HG02884 (cell line): ENCODE measurements around the gene SCYL1.

Experiments
- ATAC-seq: cut with Tn5 transposase; IDR thresholded peaks from one replicate; pipeline ENCODE4 v1.9.1; 2021; ENCODE audit warnings: mild to moderate bottlenecking, moderate library complexity; ENCODE audit not compliant: unreplicated experiment

Gene SCYL1

DNA sequence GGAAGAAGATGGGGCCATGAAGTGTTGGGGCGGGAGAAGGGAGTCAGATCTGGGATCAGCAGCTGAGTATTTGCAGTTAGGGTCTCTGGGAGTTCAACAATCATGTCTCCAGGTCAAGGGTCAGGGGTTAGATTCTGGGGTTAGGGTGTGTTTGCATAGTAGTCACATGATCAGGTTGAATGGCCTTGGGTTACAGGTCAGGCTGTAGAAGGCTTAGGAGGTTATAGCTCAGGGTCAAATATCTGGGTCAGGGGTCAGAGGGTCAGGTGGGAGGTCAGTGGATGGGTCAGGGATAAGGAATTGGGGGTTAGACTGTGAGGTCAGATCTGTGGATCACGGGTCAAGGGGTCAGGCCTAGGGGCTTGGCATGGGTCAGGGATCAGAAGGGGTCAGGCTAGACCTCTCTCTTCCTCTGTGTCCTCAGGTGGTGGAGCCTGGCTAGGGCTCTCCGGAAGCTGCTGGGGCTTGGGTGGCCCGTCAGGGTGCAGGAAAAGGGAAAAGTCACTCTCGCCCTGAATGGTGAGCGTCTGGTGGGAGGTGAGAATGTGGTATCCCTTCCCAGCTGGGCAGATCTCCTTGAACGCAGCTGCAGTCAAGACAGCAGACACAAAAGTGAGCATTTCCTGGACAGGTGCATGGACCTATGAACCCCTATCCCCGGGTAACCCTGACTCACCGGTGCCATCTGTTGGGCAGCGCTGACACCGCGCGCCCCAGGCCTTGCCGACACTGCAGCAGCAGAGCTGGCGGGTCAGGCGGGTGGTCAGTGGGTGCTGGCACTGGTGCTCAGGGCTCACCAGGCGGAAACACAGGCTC, 26.9 kb downstream of the SCYL1 start:
- peak; percentile 68 for ATAC-seq

DNA sequence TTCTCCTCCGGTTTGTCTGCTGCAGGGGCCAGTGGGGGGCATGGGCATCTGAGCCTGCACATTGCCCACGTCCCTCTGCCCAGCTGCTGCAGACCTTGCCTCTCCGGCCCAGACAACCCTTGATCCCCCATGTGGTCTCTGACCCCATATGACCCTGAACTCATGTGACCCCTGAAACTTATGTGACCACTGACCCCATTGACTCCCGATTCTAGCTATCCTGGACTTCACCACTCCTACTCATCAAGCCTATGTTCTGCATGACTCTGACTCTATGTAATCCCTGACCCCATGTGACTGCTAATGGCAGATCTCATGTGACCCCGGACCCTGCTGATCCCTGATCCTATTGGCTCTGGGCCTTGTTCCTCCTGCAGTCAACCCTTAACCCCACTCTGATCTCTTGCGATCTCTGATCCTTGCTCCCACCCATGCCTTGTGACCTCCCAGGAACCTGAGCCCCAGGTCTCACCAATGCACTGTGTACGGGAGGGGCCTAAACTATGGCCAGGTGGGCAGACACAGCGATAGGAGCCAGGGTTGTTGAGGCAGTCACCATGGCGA, 27.6 kb downstream of the SCYL1 start:
- ATAC-seq: no peak

DNA sequence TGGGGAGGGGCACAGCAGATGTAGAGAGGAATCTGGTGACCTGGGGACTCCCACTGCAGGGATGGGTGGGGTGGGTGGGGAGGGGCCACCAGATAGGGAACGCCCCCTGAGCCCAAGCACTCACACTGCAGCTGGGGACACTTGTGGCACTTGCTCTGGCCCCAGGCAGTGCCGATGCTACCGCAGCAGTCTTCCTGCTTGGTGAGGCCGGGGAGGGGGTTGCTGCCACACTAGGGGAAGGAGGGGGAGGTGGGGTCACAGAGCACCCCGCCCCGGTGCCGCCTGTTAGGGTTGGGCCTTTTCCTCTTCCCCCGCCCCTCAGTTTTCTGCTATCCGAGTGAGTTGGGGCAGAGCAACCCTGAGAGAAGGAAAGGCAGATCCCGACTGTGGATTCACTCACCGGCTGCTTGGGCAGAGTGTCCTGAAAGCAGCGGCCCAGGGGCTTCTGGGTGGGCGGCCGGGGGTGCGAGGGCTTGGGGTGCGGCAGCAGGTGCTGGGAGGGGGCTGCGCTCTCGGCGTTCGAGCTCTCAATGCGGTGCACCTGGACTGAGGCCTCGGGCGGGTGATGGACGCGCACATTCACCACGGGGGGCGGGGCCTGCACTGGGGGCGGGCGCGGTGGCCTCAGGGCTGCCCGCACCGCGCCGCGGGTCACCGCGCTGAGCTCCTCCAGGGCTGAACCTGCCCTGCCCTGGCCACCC, 28.6 kb downstream of the SCYL1 start:
- no peak for ATAC-seq

DNA sequence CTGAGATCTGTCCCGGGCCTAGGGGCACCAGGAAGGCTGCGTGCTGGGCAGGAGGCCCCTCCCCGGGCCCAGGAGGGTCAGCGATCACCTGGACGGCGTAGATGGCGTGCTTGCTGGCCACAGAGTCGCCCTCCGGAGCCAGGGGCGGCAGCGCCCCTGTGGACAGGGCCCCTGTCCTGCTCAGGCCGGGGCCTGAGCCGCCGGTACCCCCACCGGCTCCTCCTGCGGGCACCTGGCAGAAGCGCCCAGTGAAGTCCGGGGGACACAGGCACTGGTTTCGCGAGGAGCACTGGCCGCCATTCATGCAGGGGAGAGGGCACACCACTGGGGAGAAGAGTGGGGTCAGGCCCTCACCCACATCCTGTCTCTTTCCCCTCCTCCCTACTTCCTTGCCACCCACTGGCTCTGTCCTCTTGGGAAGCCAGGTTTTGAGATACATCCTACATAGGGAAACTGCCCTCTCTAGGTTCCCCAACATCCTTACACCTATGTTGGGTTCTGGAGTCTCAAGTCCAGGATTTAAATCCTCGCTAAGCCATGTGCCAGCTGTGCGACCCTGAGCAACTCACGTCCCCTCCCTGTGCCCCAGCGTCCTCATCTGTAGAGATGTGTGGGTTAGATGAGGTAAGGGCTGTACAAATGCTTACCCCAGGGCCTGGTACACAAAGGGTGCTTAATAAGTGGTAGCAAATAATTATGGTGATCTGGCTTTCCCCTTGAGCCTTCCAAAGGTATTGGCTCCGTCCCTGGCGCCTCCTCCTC, 29.4 kb downstream of the SCYL1 start:
- no peak for ATAC-seq

DNA sequence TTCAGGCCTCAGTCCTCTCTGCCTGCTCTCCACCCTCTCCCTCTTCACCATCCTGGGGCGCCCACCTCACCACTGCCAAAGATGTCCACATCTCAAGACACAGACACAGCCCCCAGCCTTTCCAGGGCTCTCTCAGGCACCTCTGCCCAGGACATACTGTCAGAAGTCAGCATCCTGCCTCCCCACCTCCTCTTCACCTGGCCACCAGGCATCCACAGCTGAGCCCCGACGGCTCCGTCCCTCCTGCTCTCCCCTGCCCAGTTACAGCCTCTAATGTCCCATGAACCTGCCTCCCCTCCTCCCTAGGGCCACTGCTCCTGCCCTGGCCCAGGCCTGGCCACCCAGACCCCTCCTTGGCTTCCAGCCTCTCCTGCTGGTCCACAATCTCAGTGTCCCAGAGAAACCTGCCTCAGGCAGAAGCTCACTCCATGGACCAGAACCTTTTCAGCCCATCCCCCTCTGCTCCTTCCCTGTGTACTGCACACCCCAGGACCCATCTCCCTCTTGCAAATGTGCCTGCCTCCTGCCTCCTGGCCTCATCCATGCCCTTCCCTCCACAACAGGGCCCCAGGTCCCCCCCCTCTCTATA, 30.1 kb downstream of the SCYL1 start:
- ATAC-seq: no peak

DNA sequence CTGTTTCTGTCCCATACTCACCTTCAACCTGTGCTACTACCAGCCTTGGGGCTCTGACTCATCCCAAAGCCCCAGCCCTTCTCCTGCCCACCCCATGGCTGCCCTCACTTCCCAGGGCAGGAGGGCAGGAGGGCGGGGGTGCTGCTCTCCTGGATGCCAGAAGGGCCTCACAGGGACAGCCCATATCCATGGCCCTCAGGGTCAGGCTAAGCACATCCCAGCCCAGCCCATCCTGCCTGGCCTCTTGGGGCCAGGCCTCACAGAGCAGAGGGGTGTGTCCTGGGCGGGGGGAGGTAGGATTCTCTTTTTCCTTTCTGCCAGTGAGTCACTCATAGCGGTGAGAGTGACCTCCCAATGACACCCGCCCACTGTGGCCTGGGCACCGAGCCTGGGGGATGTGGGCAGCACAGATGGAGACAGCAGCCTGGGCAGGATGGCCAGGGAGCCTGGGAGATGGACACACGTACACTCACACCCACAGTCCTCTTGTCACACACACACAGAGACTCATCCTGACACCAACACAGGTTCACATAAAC, 30.9 kb downstream of the SCYL1 start:
- ATAC-seq: no peak

DNA sequence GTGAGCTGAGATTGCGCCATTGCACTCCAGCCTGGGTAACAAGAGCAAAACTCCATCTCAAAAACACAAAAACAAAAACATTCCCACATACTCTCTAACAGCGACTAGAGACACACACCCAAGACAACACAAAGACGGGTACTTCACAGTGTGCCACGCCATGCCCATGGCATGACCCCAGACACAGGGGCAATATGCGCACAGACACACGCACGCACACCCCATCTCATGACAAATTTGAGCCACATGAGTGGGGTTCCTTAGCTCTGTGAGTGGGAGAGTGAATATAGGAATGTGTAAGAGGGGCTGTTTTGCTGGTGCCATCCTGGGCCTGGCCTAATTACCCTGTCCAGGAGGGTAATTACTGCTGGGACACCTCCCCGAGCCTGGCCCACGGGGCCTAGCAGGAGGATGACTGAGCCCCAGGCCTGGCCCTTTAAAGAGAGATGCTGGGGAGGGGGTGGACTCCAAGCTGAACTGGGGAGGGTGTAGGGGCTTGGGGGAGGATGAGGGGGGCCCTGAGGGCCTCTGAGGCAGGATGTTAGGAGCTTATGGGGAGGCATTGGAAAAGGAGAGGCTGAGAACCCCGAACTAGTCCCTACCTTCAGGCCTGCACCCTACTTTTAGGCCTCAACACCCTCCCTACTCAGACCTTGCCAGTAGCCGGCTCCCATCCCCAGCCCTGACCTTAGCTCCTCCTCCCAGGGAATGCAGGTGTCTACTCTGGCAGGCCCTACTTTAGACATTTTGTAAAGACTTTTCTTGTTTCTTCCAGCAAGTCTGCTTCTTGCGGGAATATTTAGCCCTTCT, 31.8 kb downstream of the SCYL1 start:
- ATAC-seq: no peak

DNA sequence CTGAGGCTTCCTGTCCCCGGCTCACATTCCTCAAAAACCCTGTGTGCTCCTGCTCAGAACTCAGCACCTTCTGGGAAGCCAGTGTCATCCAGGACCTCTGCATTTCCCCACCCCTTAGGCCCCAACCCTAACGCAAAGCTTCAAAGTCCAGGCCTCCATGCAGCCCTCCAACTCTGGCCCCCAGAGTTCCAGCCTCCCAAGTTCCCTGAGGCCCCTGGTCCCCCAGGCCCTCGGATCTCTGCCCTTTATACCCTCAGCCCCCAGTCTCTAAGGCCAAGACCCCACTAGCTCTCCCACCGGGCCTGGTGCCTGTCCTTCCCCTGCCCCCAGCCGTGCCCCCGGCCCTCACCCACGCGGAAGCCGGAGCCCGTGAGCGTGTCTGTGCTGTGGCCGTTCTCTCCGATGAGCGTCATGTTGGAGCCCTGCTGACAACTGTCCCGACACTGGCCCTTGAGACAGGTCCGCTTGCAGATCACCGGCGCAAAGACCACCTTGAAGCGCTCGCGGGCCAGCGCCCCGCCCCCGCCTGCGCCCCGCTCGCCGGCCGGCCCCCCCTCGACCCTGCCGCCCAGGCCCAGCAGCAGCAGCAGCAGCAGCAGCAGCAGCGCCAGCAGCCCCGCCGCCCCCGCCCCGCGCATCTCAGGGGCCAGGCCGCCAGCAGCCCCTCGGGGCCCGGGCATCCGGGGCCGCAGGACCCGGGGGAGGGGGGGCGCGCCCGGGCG, 32.6 kb downstream of the SCYL1 start:
- ATAC-seq: no peak

DNA sequence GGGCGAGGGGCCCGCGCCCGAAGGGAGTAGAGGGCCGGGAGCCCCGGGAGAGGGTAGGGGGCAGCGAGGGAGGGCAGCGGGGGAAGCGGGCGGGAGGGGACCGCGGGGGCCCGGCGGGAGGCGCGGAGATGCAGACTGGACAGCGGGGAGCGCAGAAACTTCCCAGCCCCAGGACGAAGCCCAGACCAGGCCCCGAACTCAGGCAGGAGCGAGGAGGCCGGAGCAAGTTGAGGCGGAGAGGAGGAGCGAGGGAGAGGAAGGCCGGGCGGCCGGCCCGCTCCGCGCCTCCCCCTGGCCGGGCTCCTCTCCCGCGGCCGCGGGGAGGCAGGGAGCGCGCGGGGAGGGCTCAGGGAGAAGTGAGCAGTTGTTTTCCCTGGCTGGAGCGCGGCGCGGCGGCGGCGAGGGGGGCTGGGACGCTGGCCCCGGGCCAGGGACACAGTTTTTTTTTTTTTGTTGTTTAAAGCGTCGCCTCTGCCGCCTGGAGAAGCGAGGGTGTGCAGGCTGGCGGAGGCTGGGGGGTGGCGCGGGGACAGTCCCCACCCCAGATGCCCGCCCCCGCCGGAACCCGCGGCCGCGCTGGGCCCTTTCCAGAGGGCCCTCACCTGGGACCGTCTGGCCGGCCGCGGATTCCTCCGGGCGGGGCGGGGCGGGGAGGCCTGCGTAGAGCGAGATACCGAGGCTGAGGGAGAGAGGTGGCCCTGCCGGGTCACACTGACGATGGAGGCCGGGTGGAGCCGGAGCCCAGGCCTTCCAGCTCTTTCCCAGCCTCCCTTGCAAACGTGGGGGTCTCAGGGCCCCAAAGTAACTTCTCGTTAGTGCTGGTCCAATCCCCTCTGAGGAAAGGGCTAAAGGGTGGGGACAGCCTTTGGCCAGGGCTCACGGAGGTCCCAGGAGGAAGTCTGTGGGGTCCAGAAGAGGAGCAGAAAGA, 33.4 kb downstream of the SCYL1 start, which contains the start of gene LTBP3:
TSS of gene LTBP3 (minus strand) at position 358 of the 928 bp plus-strand sequence. CDS start 400 bp downstream, outside the sequence.
- no peak for ATAC-seq

DNA sequence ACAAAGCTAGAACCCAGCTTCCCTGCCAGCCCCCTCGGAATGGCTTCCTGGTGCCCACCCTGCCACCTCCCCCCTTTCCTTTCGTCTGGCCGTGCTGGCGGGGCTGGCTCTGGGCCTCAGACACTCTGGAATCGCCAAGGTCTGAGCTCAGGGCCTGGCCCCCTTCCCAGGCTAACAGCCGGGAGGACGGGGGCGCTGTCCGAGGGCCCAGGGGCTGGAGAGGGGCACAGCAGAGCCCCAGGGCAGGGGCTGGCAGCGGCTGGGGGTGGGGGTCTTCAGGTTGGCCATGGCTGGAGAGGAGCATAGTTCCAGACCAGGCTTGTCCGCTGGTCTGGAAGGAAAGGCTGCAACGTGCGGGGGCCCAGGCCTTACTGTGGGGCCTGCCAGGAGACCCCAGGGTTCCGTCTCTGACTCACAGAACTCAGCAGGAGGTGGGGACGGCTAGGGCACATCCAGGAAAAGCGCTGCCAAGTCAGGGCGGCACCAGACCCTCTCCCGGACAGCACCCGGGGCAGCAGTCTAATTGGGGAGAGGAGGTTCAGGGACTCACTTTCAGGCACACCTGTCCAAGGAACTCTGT, 34.1 kb downstream of the SCYL1 start:
- no peak for ATAC-seq

DNA sequence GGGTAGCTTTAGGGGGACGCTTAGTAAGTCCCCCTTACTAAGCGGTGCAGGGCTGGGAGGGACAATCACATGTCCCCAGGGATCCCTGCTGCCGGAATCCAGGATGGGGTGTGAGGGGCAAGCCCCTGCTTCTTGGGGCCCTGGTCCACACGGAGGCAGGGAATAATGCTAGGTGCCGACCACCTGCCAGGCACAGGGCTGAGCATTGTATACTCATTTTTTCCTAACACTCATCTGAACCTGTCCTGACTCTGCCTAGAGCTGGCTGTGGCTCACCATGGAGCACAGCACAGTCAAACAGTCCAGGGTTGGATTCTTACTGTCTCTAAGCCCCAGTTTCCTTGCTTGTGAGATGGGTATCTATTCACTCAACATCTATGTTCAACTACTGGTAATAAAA, 34.7 kb downstream of the SCYL1 start:
- ATAC-seq: no peak

DNA sequence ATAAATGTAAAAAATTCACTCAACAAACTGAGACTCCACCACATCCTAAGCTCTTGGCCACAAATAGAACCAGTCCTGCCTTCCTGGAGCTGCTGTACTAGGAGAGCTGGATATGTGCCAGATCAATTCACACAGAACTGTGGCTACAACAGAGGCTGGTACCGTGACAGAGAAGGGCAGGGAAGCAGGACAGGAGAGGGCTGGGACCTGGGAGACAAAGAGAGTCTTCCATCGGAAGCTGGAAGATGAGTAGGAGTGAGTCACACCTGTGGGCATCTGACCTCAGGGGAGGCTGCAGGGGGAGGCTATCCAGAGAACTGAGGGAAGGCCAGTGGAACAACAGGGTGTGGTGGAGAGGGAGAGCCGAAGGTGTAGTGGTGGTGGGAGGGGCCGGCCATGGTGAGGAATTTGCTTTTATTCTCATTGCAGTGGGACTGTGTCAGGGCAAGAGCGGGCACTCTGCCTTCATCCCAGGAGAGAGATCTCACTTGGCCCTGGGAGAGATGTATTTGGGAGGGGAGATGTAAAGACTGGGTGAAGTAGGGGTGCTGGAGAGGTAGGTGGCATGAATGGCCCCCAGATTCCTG, 35.2 kb downstream of the SCYL1 start:
- no peak for ATAC-seq

DNA sequence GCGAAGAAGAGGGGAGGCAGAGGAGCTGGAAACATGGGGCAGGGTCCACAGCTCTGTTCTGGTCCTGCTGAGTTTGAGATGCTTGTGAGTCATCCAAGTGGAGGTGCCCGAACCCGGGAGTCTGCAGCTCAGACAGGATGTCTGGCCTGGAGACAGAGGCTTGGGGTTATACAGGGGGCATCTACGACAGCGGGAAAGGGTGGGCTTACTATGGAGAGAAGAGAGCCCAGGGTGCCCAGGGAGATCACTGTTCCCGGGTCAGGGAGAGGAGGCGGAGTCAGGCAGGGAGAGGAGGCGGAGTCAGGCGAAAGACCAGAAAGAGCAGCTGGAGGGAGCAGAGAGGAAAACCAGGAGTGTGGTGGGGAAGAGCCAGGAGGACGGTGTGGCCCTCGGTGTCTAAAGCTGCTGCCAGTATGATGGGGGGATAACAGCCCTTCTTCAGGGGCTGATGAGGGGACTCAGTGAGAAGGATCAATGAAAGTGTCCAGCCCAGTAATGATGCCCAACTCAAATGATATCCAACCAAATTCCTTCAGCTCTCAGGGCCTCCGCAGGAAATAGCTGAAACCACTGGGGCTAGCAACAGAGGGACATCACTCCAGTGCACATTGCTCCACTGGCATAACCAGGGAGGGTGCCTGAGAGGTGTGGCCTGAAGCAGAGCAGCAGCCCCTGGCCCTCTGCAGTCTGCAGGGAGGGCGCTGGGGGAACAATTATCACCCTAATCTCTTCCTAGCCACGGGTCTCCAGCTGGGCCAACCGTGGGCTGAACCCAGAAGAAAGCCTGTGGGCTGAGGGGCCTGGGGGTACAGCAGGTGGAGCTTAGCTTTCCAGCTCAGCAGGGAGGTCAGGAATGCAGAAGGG, 35.9 kb downstream of the SCYL1 start:
- ATAC-seq: no peak

DNA sequence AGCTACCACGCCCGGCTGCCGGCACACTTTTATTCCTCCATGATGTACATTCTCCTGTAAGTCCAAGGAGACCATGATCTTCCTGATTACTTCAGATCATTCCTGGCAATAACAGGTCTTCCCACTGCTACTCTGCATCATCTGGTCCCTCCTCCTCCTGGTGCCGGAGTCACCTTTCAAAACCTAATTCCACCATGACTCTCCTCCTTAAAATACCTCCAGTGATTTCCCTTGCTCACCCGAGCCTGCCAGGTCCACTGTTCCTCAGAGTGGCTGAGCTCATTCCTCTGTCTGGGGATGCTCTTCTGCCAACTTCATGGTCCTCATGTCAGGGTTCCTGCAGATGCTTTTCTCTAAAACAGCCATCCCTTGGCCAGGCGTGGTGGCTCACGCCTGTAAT, 37.1 kb downstream of the SCYL1 start:
- ATAC-seq: no peak

DNA sequence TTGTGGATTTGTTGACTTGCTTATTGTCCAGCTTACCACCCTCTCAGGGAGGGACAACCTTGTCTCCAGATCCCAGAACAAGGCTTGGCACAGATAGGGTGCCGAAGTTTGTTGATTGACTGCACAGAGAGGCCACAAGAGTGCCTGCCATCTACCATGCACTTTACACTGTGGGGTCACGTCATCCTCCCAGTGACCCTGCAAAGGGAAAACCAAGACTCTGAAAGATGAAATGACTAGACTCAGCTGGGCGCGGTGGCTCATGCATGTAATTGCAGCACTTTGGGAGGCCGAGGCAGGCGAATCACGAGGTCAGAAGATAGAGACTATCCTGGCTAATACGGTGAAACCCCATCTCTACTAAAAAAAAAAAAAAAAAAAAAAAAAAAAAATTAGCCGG, 37.9 kb downstream of the SCYL1 start:
- ATAC-seq: no peak

DNA sequence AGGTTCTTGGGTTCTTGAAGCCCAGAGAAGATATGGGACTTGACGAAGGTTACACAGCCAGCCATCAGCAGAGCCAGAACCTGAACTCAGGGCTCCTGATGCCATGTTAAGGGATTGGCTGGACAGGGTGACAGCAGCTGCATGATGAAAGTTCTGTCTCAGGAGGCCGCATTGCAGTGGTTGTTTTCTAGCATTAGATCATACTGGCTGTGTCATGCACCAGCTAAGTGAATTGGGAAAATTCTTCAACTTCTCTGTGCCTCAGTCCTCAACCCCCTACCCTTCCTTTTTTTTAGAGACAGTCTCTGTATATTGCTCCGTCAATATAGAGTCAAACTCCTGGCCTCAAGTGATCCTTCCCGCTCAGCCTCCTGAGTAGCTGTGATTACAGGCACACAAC, 38.7 kb downstream of the SCYL1 start:
- no peak for ATAC-seq
